22Rv1 (cell line): ENCODE data around the gene NARS2.
"Not testable (repeated sequence)": the region's sequence is repeated elsewhere in the genome, so short reads cannot be mapped to it uniquely, and the experiment has no call there.

Experiments
- H3K27ac ChIP-seq: fragments of 450-650 bp; 2 replicates; pipeline ENCODE4 v1.5.1; 2017
- CTCF ChIP-seq: fragments of 450-650 bp; IDR thresholded peaks from 2 replicates; pipeline ENCODE4 v1.5.1; 2017; ENCODE audit warnings: mild to moderate bottlenecking
- ZFX ChIP-seq: fragments of 450-650 bp; IDR thresholded peaks from 2 replicates; pipeline ENCODE4 v1.6.1; 2017; ENCODE audit warnings: antibody characterized with exemption, borderline replicate concordance

Gene NARS2

GRCh38 chr11:78607696-78608095, 33.0 kb upstream of the NARS2 start:
- TF ChIP-seq CTCF (no peak), ZFX (no peak)
- no peak overlapping the region for H3K27ac ChIP-seq

GRCh38 chr11:78606667-78607066, 32.0 kb upstream of the NARS2 start:
- no peak for TF ChIP-seq ZFX
- TF ChIP-seq CTCF = no peak
- H3K27ac ChIP-seq = no peak overlapping the region

- TF ChIP-seq CTCF = no peak
- TF ChIP-seq ZFX = no peak
- H3K27ac ChIP-seq = no peak overlapping the region
These were observed 30.6 kb upstream of the NARS2 start for GRCh38 chr11:78605296-78605695.

GRCh38 chr11:78603792-78604191, 29.1 kb upstream of the NARS2 start:
- TF ChIP-seq ZFX (no peak), CTCF (no peak)
- H3K27ac ChIP-seq = no peak overlapping the region

GRCh38 chr11:78602771-78603170, 28.1 kb upstream of the NARS2 start:
- not testable (repeated sequence) for H3K27ac ChIP-seq

- not testable (repeated sequence) for H3K27ac ChIP-seq
These were observed 26.4 kb upstream of the NARS2 start for GRCh38 chr11:78601066-78601465.

GRCh38 chr11:78597579-78597978, 22.9 kb upstream of the NARS2 start:
- not testable (repeated sequence) for H3K27ac ChIP-seq

- no peak for TF ChIP-seq CTCF
- no peak for TF ChIP-seq ZFX
- H3K27ac ChIP-seq = no peak overlapping the region
These were observed 20.9 kb upstream of the NARS2 start for GRCh38 chr11:78595436-78596130.

GRCh38 chr11:78594814-78595213, 20.1 kb upstream of the NARS2 start:
- H3K27ac ChIP-seq = no peak overlapping the region
- no peak for TF ChIP-seq CTCF
- TF ChIP-seq ZFX = no peak
